ENCODE results near the gene TMCO2. TPM values are rescaled to one million over a fixed set of nuclear protein-coding genes. Genes with fewer than 3 reads are reported as not detected.

TMCO2 gene
- total RNA-seq, 1 experiment from 2014 or later, result not detected

GRCh38 chr1:40241362-40241761, 6.4 kb upstream of the TMCO2 start:
- Histone ChIP-seq H3K36me3 (ENCODE audit: insufficient read depth, low read length, poor library complexity, severe bottlenecking) (peaks cover 25% of the 10 kb centered on the region), H3K4me1 (ENCODE audit: insufficient read depth, low read length, poor library complexity, severe bottlenecking) (no peaks in the 10 kb centered on the region), H3K27me3 (replicated peaks; ENCODE audit: insufficient read depth, low read depth, low read length, poor library complexity) (no peaks in the 10 kb centered on the region), H3K27ac (ENCODE audit: low read depth, low read length, poor library complexity, severe bottlenecking) (no peak overlapping the region), H3K4me3 (ENCODE audit: low read depth, low read length, poor library complexity, severe bottlenecking) (no peak overlapping the region), H3K9me3 (ENCODE audit: low read depth, low read length, poor library complexity, severe bottlenecking) (no peaks in the 10 kb centered on the region)
- TF ChIP-seq EZH2 (IDR thresholded peaks at IDR 0.05; ENCODE audit: borderline replicate concordance, low read depth, low read length, poor library complexity, severe bottlenecking) (no peak), CTCF (conservative IDR thresholded peaks at IDR 0.05; ENCODE audit: low read depth, low read length) (no peak)
- intact Hi-C loops (cut with micrococcal nuclease; ENCODE audit: unreplicated experiment), result no loop called here
- BruUV-seq (replicated peaks), result no TSS peak
- ChIA-PET POLR2A (ENCODE audit: low non-redundant PET) (interaction anchor here (0.7 kb wide), 1 partner anchor 1109 kb away, joined by 5 read pairs; no protein-coding TSS in a partner anchor), CTCF (interaction anchor here (0.6 kb wide), 1 partner anchor 55 kb away, joined by 3 read pairs; no protein-coding TSS in a partner anchor)
- DNase-seq (ENCODE audit: low spot score), result no peak

GRCh38 chr1:40243351-40243750, 4.4 kb upstream of the TMCO2 start:
- no peak for DNase-seq (ENCODE audit: low spot score)
- ChIA-PET POLR2A (ENCODE audit: low non-redundant PET) (no interaction called here), CTCF (no interaction called here)
- Histone ChIP-seq H3K9me3 (ENCODE audit: low read depth, low read length, poor library complexity, severe bottlenecking) (no peaks in the 10 kb centered on the region), H3K4me3 (ENCODE audit: low read depth, low read length, poor library complexity, severe bottlenecking) (no peak overlapping the region), H3K27ac (ENCODE audit: low read depth, low read length, poor library complexity, severe bottlenecking) (no peak overlapping the region), H3K4me1 (ENCODE audit: insufficient read depth, low read length, poor library complexity, severe bottlenecking) (no peaks in the 10 kb centered on the region), H3K27me3 (replicated peaks; ENCODE audit: insufficient read depth, low read depth, low read length, poor library complexity) (no peaks in the 10 kb centered on the region), H3K36me3 (ENCODE audit: insufficient read depth, low read length, poor library complexity, severe bottlenecking) (peaks cover 5% of the 10 kb centered on the region)
- intact Hi-C loops (cut with micrococcal nuclease; ENCODE audit: unreplicated experiment), result no loop called here
- no TSS peak for BruUV-seq (replicated peaks)
- no peak for TF ChIP-seq CTCF (conservative IDR thresholded peaks at IDR 0.05; ENCODE audit: low read depth, low read length)
- no peak for TF ChIP-seq EZH2 (IDR thresholded peaks at IDR 0.05; ENCODE audit: borderline replicate concordance, low read depth, low read length, poor library complexity, severe bottlenecking)

- H3K9me3 ChIP-seq (ENCODE audit: low read depth, low read length, poor library complexity, severe bottlenecking), result no peaks in the 10 kb centered on the region
- ChIA-PET CTCF (no interaction called here), POLR2A (ENCODE audit: low non-redundant PET) (no interaction called here)
- intact Hi-C loops (cut with micrococcal nuclease; ENCODE audit: unreplicated experiment), result no loop called here
- no peak overlapping the region for H3K4me3 ChIP-seq (ENCODE audit: low read depth, low read length, poor library complexity, severe bottlenecking)
- BruUV-seq (replicated peaks), result no TSS peak
- H3K4me1 ChIP-seq (ENCODE audit: insufficient read depth, low read length, poor library complexity, severe bottlenecking), result no peaks in the 10 kb centered on the region
- H3K36me3 ChIP-seq (ENCODE audit: insufficient read depth, low read length, poor library complexity, severe bottlenecking), result no peaks in the 10 kb centered on the region
- no peak for DNase-seq (ENCODE audit: low spot score)
- no peak for TF ChIP-seq CTCF (conservative IDR thresholded peaks at IDR 0.05; ENCODE audit: low read depth, low read length)
- no peak for TF ChIP-seq EZH2 (IDR thresholded peaks at IDR 0.05; ENCODE audit: borderline replicate concordance, low read depth, low read length, poor library complexity, severe bottlenecking)
- no peak overlapping the region for H3K27ac ChIP-seq (ENCODE audit: low read depth, low read length, poor library complexity, severe bottlenecking)
- no peaks in the 10 kb centered on the region for H3K27me3 ChIP-seq (replicated peaks; ENCODE audit: insufficient read depth, low read depth, low read length, poor library complexity)
Measured at GRCh38 chr1:40244138-40244744, 3.5 kb upstream of the TMCO2 start.
